ENCODE measurements around the gene MYO6.

Gene MYO6

DNA sequence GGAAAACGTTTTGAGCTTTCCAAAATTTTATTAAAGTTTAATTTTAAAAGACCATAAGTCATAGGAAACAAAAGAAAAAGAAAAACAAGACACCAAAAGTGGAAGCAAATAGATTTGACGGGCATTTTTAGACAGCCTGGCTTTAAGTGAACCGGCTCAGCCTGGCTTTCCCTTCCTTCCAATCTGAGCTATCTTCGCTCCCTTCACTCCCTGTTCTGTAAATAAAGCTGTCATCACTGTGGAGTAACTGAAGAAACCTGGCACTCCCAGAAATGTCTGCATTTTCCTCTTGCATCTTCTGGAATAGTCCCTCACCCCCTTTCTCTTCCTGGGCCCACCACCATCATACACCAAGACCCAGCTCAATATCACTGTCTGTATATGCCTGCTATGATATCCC lies 191.5 kb downstream of the MYO6 start:
- H3K4me2 ChIP-seq (ENCODE audit: low read length): no peak overlapping the region
- TF ChIP-seq, protein P1, sequence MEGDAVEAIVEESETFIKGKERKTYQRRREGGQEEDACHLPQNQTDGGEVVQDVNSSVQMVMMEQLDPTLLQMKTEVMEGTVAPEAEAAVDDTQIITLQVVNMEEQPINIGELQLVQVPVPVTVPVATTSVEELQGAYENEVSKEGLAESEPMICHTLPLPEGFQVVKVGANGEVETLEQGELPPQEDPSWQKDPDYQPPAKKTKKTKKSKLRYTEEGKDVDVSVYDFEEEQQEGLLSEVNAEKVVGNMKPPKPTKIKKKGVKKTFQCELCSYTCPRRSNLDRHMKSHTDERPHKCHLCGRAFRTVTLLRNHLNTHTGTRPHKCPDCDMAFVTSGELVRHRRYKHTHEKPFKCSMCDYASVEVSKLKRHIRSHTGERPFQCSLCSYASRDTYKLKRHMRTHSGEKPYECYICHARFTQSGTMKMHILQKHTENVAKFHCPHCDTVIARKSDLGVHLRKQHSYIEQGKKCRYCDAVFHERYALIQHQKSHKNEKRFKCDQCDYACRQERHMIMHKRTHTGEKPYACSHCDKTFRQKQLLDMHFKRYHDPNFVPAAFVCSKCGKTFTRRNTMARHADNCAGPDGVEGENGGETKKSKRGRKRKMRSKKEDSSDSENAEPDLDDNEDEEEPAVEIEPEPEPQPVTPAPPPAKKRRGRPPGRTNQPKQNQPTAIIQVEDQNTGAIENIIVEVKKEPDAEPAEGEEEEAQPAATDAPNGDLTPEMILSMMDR (IDR thresholded peaks at IDR 0.05; ENCODE audit: low read depth, low read length): no peak
- TF ChIP-seq EZH2phosphoT487 (IDR thresholded peaks at IDR 0.05; ENCODE audit: low read depth): no peak
- no peaks in the 10 kb centered on the region for H3K79me2 ChIP-seq (ENCODE audit: low read length)
- H3K9ac ChIP-seq (ENCODE audit: low read length): no peak overlapping the region
- no peaks in the 10 kb centered on the region for H3K27me3 ChIP-seq (ENCODE audit: low read depth, low read length)
- no peaks in the 10 kb centered on the region for H4K20me1 ChIP-seq (ENCODE audit: insufficient read depth, low read length)
- no peaks in the 10 kb centered on the region for H3K36me3 ChIP-seq (replicated peaks; ENCODE audit: low read depth, low read length)
- no peak overlapping the region for H2AFZ ChIP-seq (ENCODE audit: low read depth, low read length)
- H3K9me3 ChIP-seq (ENCODE audit: insufficient read depth, low read length): no peaks in the 10 kb centered on the region
- H3K27ac ChIP-seq (ENCODE audit: low read length): no peak overlapping the region
- H3K4me3 ChIP-seq (ENCODE audit: low read length): no peak overlapping the region
- H3K4me1 ChIP-seq (ENCODE audit: low read length): peaks cover 9% of the 10 kb centered on the region

DNA sequence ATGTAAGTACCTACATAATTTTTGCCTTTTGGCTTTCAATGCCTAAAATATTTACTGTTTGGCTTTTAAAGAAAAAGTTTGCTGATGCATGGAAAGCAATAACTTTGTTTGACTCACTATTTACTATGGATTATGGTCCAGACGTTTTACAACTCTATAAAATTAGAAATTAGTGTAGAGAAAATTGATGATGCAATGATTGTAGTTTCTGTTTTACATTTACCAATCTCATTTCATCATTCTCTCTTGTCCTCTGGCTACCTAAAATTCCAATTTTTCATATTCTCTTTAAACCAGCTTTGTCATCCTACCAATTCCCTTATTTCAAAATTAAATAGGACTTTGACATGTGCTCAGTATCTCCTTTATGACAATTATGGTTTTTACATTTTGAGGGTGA lies 192.5 kb downstream of the MYO6 start:
- Histone ChIP-seq H3K27me3 (ENCODE audit: low read depth, low read length) (no peaks in the 10 kb centered on the region), H3K36me3 (replicated peaks; ENCODE audit: low read depth, low read length) (no peaks in the 10 kb centered on the region), H3K79me2 (ENCODE audit: low read length) (no peaks in the 10 kb centered on the region), H3K4me2 (ENCODE audit: low read length) (no peak overlapping the region), H2AFZ (ENCODE audit: low read depth, low read length) (no peak overlapping the region), H3K4me3 (ENCODE audit: low read length) (no peak overlapping the region), H3K27ac (ENCODE audit: low read length) (no peak overlapping the region), H3K4me1 (ENCODE audit: low read length) (peaks cover 14% of the 10 kb centered on the region), H4K20me1 (ENCODE audit: insufficient read depth, low read length) (no peaks in the 10 kb centered on the region), H3K9ac (ENCODE audit: low read length) (no peak overlapping the region), H3K9me3 (ENCODE audit: insufficient read depth, low read length) (no peaks in the 10 kb centered on the region)
- no peak for TF ChIP-seq EZH2phosphoT487 (IDR thresholded peaks at IDR 0.05; ENCODE audit: low read depth)
- TF ChIP-seq, protein P1 (IDR thresholded peaks at IDR 0.05; ENCODE audit: low read depth, low read length): no peak

DNA sequence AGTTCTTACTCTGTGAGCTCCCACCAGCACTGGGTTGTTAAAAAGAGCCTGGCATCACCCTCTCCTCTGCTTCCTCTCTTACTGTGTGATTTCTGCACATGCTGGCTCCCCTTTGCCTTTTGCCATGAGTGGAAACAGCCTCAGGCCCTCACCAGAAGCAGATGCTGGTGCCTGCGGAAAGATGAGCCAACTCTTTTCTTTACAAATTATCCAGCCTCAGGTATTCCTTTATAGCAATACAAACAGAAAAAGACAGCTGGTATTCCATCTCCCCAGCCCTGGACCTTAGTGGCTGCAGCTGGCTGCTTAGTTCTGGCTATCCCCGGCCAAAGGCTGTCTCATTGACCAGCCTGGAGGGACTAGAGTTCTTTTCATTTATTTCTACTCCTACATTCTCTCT lies 194.3 kb downstream of the MYO6 start:
- Histone ChIP-seq H3K4me3 (ENCODE audit: low read length) (no peak overlapping the region), H3K79me2 (ENCODE audit: low read length) (no peaks in the 10 kb centered on the region), H3K27ac (ENCODE audit: low read length) (no peak overlapping the region), H3K27me3 (ENCODE audit: low read depth, low read length) (no peaks in the 10 kb centered on the region), H3K9ac (ENCODE audit: low read length) (no peak overlapping the region), H4K20me1 (ENCODE audit: insufficient read depth, low read length) (no peaks in the 10 kb centered on the region), H2AFZ (ENCODE audit: low read depth, low read length) (no peak overlapping the region), H3K9me3 (ENCODE audit: insufficient read depth, low read length) (no peaks in the 10 kb centered on the region), H3K4me1 (ENCODE audit: low read length) (peaks cover 30% of the 10 kb centered on the region), H3K36me3 (replicated peaks; ENCODE audit: low read depth, low read length) (no peaks in the 10 kb centered on the region), H3K4me2 (ENCODE audit: low read length) (no peak overlapping the region)
- TF ChIP-seq, protein P1 (IDR thresholded peaks at IDR 0.05; ENCODE audit: low read depth, low read length): no peak
- no peak for TF ChIP-seq EZH2phosphoT487 (IDR thresholded peaks at IDR 0.05; ENCODE audit: low read depth)

DNA sequence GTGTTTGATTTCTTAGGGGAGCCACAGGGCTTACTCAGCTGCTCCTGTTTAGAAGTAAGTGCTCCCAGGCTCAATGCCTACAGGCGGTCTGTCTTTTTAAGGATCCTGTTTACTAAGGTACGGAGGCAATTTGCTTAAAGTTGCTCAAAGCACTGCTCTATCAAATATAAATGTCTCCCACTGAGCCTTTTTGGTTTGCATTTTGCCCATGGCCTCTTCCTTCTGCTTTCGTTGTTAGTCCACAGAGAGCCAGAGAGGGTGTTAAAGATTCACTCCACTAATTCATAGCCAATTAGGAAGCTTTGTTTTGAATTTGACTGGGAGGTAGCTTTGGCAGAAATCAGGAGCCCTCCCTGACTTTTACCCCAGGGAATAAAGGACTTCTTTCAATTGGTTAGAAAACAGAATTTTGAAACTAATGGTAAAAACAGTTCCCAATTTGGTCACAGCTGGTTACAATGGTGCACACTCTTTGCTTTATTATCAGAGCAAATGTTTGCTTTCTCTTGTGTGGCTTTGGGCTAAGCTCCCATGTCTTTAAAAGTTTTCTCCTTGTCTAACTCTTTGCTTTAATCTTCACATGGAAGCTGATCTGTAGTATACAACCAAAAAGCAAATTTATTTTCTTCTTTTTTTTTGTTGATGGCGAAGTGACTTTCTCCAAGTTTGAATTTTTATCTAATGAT lies 197.2 kb downstream of the MYO6 start:
- Histone ChIP-seq H3K4me1 (ENCODE audit: low read length) (peaks cover 42% of the 10 kb centered on the region), H3K27me3 (ENCODE audit: low read depth, low read length) (no peaks in the 10 kb centered on the region), H3K9me3 (ENCODE audit: insufficient read depth, low read length) (no peaks in the 10 kb centered on the region), H4K20me1 (ENCODE audit: insufficient read depth, low read length) (no peaks in the 10 kb centered on the region), H3K36me3 (replicated peaks; ENCODE audit: low read depth, low read length) (no peaks in the 10 kb centered on the region), H3K9ac (ENCODE audit: low read length) (peak overlapping the region; percentile 45), H3K27ac (ENCODE audit: low read length) (peak overlapping the region; percentile 46), H3K4me2 (ENCODE audit: low read length) (peak overlapping the region; percentile 80), H3K79me2 (ENCODE audit: low read length) (no peaks in the 10 kb centered on the region), H2AFZ (ENCODE audit: low read depth, low read length) (peak overlapping the region; percentile 54), H3K4me3 (ENCODE audit: low read length) (peak overlapping the region; percentile 50)
- no peak for TF ChIP-seq EZH2phosphoT487 (IDR thresholded peaks at IDR 0.05; ENCODE audit: low read depth)
- TF ChIP-seq, protein P1 (IDR thresholded peaks at IDR 0.05; ENCODE audit: low read depth, low read length): 0 out of 2 replicates have a peak, but pooled peaks have one; percentile 3
